ENCODE data around the gene CWC27.

- TF ChIP-seq POLR2A (IDR thresholded peaks at IDR 0.05): no peak
- TF ChIP-seq, protein P1, sequence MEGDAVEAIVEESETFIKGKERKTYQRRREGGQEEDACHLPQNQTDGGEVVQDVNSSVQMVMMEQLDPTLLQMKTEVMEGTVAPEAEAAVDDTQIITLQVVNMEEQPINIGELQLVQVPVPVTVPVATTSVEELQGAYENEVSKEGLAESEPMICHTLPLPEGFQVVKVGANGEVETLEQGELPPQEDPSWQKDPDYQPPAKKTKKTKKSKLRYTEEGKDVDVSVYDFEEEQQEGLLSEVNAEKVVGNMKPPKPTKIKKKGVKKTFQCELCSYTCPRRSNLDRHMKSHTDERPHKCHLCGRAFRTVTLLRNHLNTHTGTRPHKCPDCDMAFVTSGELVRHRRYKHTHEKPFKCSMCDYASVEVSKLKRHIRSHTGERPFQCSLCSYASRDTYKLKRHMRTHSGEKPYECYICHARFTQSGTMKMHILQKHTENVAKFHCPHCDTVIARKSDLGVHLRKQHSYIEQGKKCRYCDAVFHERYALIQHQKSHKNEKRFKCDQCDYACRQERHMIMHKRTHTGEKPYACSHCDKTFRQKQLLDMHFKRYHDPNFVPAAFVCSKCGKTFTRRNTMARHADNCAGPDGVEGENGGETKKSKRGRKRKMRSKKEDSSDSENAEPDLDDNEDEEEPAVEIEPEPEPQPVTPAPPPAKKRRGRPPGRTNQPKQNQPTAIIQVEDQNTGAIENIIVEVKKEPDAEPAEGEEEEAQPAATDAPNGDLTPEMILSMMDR (IDR thresholded peaks at IDR 0.05): no peak
- no peak for TF ChIP-seq POLR2AphosphoS5 (IDR thresholded peaks at IDR 0.05)
Observed at GRCh38 chr5:64788156-64788555, 19.4 kb downstream of the CWC27 start.

Data from gastroesophageal sphincter (tissue), 3 donors.